ENCODE data around the gene SERPINF2. TPM values are rescaled to one million over a fixed set of nuclear protein-coding genes. Genes with fewer than 3 reads are reported as not detected.

SERPINF2 gene
- total RNA-seq, 1 donor from 2014 or later = 20.6 TPM

- intact Hi-C loops (cut with DNase I) = no loop called here
- H3K9me3 ChIP-seq = no peaks in the 10 kb centered on the region
- H3K36me3 ChIP-seq = peaks cover 25 to 62% of the 10 kb centered on the region in 2 donors
- no peak for DNase-seq (ENCODE audit: low spot score in 2 of 2)
- H3K27ac ChIP-seq = no peak overlapping the region
- no peak overlapping the region for H3K4me3 ChIP-seq
- no peaks in the 10 kb centered on the region for H3K27me3 ChIP-seq
- no peaks in the 10 kb centered on the region for H3K4me1 ChIP-seq
- no peak for TF ChIP-seq CTCF (IDR thresholded peaks at IDR 0.05)
Measured at GRCh38 chr17:1732833-1733321, 9.8 kb upstream of the SERPINF2 start.

GRCh38 chr17:1733759-1734158 lies 8.9 kb upstream of the SERPINF2 start:
- no peak for TF ChIP-seq CTCF (IDR thresholded peaks at IDR 0.05)
- H3K27me3 ChIP-seq = no peaks in the 10 kb centered on the region
- no peak for DNase-seq (ENCODE audit: low spot score in 2 of 2)
- intact Hi-C loops (cut with DNase I) = no loop called here
- H3K4me3 ChIP-seq = no peak overlapping the region
- H3K36me3 ChIP-seq = peaks cover 26 to 58% of the 10 kb centered on the region in 2 donors
- H3K27ac ChIP-seq = no peak overlapping the region
- H3K4me1 ChIP-seq = no peaks in the 10 kb centered on the region
- no peaks in the 10 kb centered on the region for H3K9me3 ChIP-seq

- no peak for TF ChIP-seq CTCF (IDR thresholded peaks at IDR 0.05)
- Histone ChIP-seq H3K36me3 (peaks cover 26 to 56% of the 10 kb centered on the region in 2 donors), H3K4me3 (no peak overlapping the region), H3K27me3 (no peaks in the 10 kb centered on the region), H3K4me1 (no peaks in the 10 kb centered on the region), H3K27ac (no peak overlapping the region), H3K9me3 (no peaks in the 10 kb centered on the region)
- DNase-seq (ENCODE audit: low spot score in 2 of 2) = no peak
- intact Hi-C loops (cut with DNase I) = no loop called here
Measured at GRCh38 chr17:1735418-1735817, 7.3 kb upstream of the SERPINF2 start.

- no peak overlapping the region for H3K27ac ChIP-seq
- no peaks in the 10 kb centered on the region for H3K9me3 ChIP-seq
- no peaks in the 10 kb centered on the region for H3K4me1 ChIP-seq
- intact Hi-C loops (cut with DNase I) = no loop called here
- TF ChIP-seq CTCF (IDR thresholded peaks at IDR 0.05) = no peak
- H3K4me3 ChIP-seq = no peak overlapping the region
- DNase-seq (ENCODE audit: low spot score in 2 of 2) = no peak
- H3K36me3 ChIP-seq = peaks cover 26 to 51% of the 10 kb centered on the region in 2 donors
- H3K27me3 ChIP-seq = no peaks in the 10 kb centered on the region
Measured at GRCh38 chr17:1735834-1736347, 6.8 kb upstream of the SERPINF2 start.

- H3K27ac ChIP-seq = peak overlapping the region in 1 of 2 donors; percentile 6
- H3K9me3 ChIP-seq = no peaks in the 10 kb centered on the region
- no peaks in the 10 kb centered on the region for H3K4me1 ChIP-seq
- no peak for TF ChIP-seq CTCF (IDR thresholded peaks at IDR 0.05)
- intact Hi-C loops (cut with DNase I) = no loop called here
- no peaks in the 10 kb centered on the region for H3K27me3 ChIP-seq
- H3K4me3 ChIP-seq = no peak overlapping the region
- H3K36me3 ChIP-seq = peaks cover 26 to 48% of the 10 kb centered on the region in 2 donors
- no peak for DNase-seq (ENCODE audit: low spot score in 2 of 2)
Measured at GRCh38 chr17:1736348-1737281, 6.1 kb upstream of the SERPINF2 start.

All from ascending aorta (tissue), 2 donors.